Effector memory CD4-positive, alpha-beta T cell (primary cell): ENCODE results near the gene CNTFR.

Source experiments
- DNase-seq, 3 donors: peaks; one replicate each; pipeline ENCODE4 v3.0.0-alpha.2; 2020
- H3K27ac ChIP-seq: 2 replicates; pipeline ENCODE4 v1.7.0; 2013; ENCODE audit warnings: mild to moderate bottlenecking, low read length, moderate library complexity; ENCODE audit not compliant: insufficient read depth, poor library complexity, severe bottlenecking
- H3K27me3 ChIP-seq: replicated peaks from 2 replicates; pipeline ENCODE4 v1.7.0; 2013; ENCODE audit warnings: mild to moderate bottlenecking, low read length; ENCODE audit not compliant: insufficient read depth, control insufficient read depth, poor library complexity, severe bottlenecking
- H3K36me3 ChIP-seq: 2 replicates; pipeline ENCODE4 v1.7.0; 2013; ENCODE audit warnings: mild to moderate bottlenecking, low read length, moderate library complexity; ENCODE audit not compliant: control insufficient read depth, insufficient read depth
- H3K4me1 ChIP-seq: 2 replicates; pipeline ENCODE4 v1.7.0; 2013; ENCODE audit warnings: low read length, mild to moderate bottlenecking; ENCODE audit not compliant: control insufficient read depth, insufficient read depth, poor library complexity, severe bottlenecking
- H3K4me3 ChIP-seq: 2 replicates; pipeline ENCODE4 v1.7.0; 2013; ENCODE audit warnings: low read length, low read depth, mild to moderate bottlenecking; ENCODE audit not compliant: insufficient read depth, poor library complexity, severe bottlenecking
- H3K9me3 ChIP-seq: 2 replicates; pipeline ENCODE4 v1.7.0; 2013; ENCODE audit warnings: mild to moderate bottlenecking, low read length, moderate library complexity; ENCODE audit not compliant: control insufficient read depth

CNTFR gene

GRCh38 chr9:34518110-34518616 is 71.4 kb downstream of the CNTFR start:
- no peak for DNase-seq
- Histone ChIP-seq H3K9me3 (no peaks in the 10 kb centered on the region), H3K4me1 (peaks cover 6% of the 10 kb centered on the region), H3K36me3 (no peaks in the 10 kb centered on the region), H3K27ac (no peak overlapping the region), H3K27me3 (no peaks in the 10 kb centered on the region), H3K4me3 (no peak overlapping the region)

GRCh38 chr9:34517185-34517584 is 72.3 kb downstream of the CNTFR start:
- DNase-seq: no peak
- Histone ChIP-seq H3K36me3 (no peaks in the 10 kb centered on the region), H3K27ac (no peak overlapping the region), H3K9me3 (no peaks in the 10 kb centered on the region), H3K4me3 (no peak overlapping the region), H3K27me3 (no peaks in the 10 kb centered on the region), H3K4me1 (no peaks in the 10 kb centered on the region)

GRCh38 chr9:34515959-34516358 is 73.6 kb downstream of the CNTFR start:
- Histone ChIP-seq H3K9me3 (no peaks in the 10 kb centered on the region), H3K27ac (no peak overlapping the region), H3K4me3 (no peak overlapping the region), H3K27me3 (no peaks in the 10 kb centered on the region), H3K36me3 (no peaks in the 10 kb centered on the region), H3K4me1 (no peaks in the 10 kb centered on the region)
- no peak for DNase-seq

- H3K4me1 ChIP-seq: no peaks in the 10 kb centered on the region
- H3K27me3 ChIP-seq: no peaks in the 10 kb centered on the region
- no peak for DNase-seq
- H3K36me3 ChIP-seq: no peaks in the 10 kb centered on the region
- no peaks in the 10 kb centered on the region for H3K9me3 ChIP-seq
- H3K4me3 ChIP-seq: no peak overlapping the region
- H3K27ac ChIP-seq: no peak overlapping the region
These were observed 74.7 kb downstream of the CNTFR start for GRCh38 chr9:34514816-34515215.

GRCh38 chr9:34514401-34514800 is 75.1 kb downstream of the CNTFR start:
- Histone ChIP-seq H3K4me1 (no peaks in the 10 kb centered on the region), H3K9me3 (no peaks in the 10 kb centered on the region), H3K4me3 (no peak overlapping the region), H3K27me3 (no peaks in the 10 kb centered on the region), H3K27ac (no peak overlapping the region), H3K36me3 (no peaks in the 10 kb centered on the region)
- no peak for DNase-seq

GRCh38 chr9:34513567-34514214 is 75.8 kb downstream of the CNTFR start:
- Histone ChIP-seq H3K9me3 (no peaks in the 10 kb centered on the region), H3K4me1 (no peaks in the 10 kb centered on the region), H3K4me3 (no peak overlapping the region), H3K36me3 (no peaks in the 10 kb centered on the region), H3K27me3 (no peaks in the 10 kb centered on the region), H3K27ac (no peak overlapping the region)
- no peak for DNase-seq

- DNase-seq: no peak
These were observed 77.1 kb downstream of the CNTFR start for GRCh38 chr9:34512131-34513078.

GRCh38 chr9:34510497-34511468 is 78.7 kb downstream of the CNTFR start:
- Histone ChIP-seq H3K4me1 (no peaks in the 10 kb centered on the region), H3K4me3 (no peak overlapping the region), H3K36me3 (no peaks in the 10 kb centered on the region), H3K9me3 (no peaks in the 10 kb centered on the region), H3K27me3 (no peaks in the 10 kb centered on the region), H3K27ac (no peak overlapping the region)
- no peak for DNase-seq

More at GRCh38 chr9:34512131-34513078, 77.1 kb downstream of the CNTFR start:
- no peak overlapping the region for H3K27ac ChIP-seq
- no peaks in the 10 kb centered on the region for H3K36me3 ChIP-seq
- H3K9me3 ChIP-seq: no peaks in the 10 kb centered on the region
- no peaks in the 10 kb centered on the region for H3K4me1 ChIP-seq
- no peaks in the 10 kb centered on the region for H3K27me3 ChIP-seq
- no peak overlapping the region for H3K4me3 ChIP-seq

- H3K4me1 ChIP-seq: no peaks in the 10 kb centered on the region
- no peaks in the 10 kb centered on the region for H3K27me3 ChIP-seq
- H3K27ac ChIP-seq: no peak overlapping the region
- H3K9me3 ChIP-seq: no peaks in the 10 kb centered on the region
- DNase-seq: no peak
- no peak overlapping the region for H3K4me3 ChIP-seq
- H3K36me3 ChIP-seq: no peaks in the 10 kb centered on the region
These were observed 80.6 kb downstream of the CNTFR start for GRCh38 chr9:34508951-34509350.
